Prostate gland (tissue), 2 donors: ENCODE results near the gene ABL2. TPM values are rescaled to one million over a fixed set of nuclear protein-coding genes. Genes with fewer than 3 reads are reported as not detected.
A peak's percentile ranks its signal among the peaks of the same experiment; 100 is the strongest.

Source experiments
- DNase-seq: peaks from one replicate; pipeline ENCODE4 v3.0.0-alpha.2; 2019; ENCODE audit warnings: low spot score
- H3K27ac ChIP-seq, 2 donors: fragments of 200-600 bp; sonication (generic); 2 replicates each; pipeline ENCODE4 v1.5.1; 2017 to 2019
- H3K27me3 ChIP-seq: fragments of 200-600 bp; sonication (generic); replicated peaks from 2 replicates; pipeline ENCODE4 v1.5.1; 2019; ENCODE audit not compliant: insufficient read depth
- H3K36me3 ChIP-seq, 2 donors: fragments of 200-600 bp; sonication (generic); 1 replicate in 1 of 2; 2 replicates in 1 of 2; pipeline versions ENCODE4 v1.5.1 to v1.8.1; 2017 to 2019
- H3K4me1 ChIP-seq: fragments of 200-600 bp; sonication (generic); replicated peaks from 2 replicates; pipeline ENCODE4 v1.5.1; 2019
- H3K4me3 ChIP-seq, 2 donors: fragments of 200-600 bp; sonication (generic); 2 replicates each; pipeline ENCODE4 v1.5.1; 2017 to 2019
- H3K9me3 ChIP-seq: fragments of 200-600 bp; sonication (generic); 2 replicates; pipeline ENCODE4 v1.5.1; 2017
- POLR2A ChIP-seq: fragments of 450-650 bp; IDR thresholded peaks from one replicate; pipeline ENCODE4 v1.6.1; 2016; ENCODE audit warnings: antibody characterized with exemption, mild to moderate bottlenecking
- POLR2AphosphoS5 ChIP-seq: sonication (generic); formaldehyde crosslinking; IDR thresholded peaks from one replicate; pipeline ENCODE4 v1.6.1; 2017; ENCODE audit warnings: antibody characterized with exemption
- WGBS: methylation state at CpG from one replicate; pipeline ENCODE4 v1.1.5; 2018; 5-methylcytosine and 5-hydroxymethylcytosine counted together
- intact Hi-C: fragments of 100-400 bp; cut with DNase I; formaldehyde crosslinking; loops from one replicate; pipeline ENCODE4 v1.14.2; 2022
- total RNA-seq, 2 donors: library from RNA; depleted of rRNA; stranded (reverse); fragments of >200 nt; gene quantifications; one replicate each; pipeline ENCODE4 v1.1.0, GENCODE V29; 2016
- TF ChIP-seq, protein P1 (sequence below), 4 experiments: fragments of 200-600 bp in 2 of 4; fragments of 450-650 bp in 2 of 4; sonication (generic) in 2 of 4; IDR thresholded peaks; 1 replicate in 3 of 4; 2 replicates in 1 of 4; pipeline ENCODE4 v1.5.1; 2016 to 2019; ENCODE audit warnings: antibody characterized with exemption in 4 of 4, mild to moderate bottlenecking in 2 of 4, moderate library complexity in 2 of 4

The ABL2 gene
- total RNA-seq, 2 donors from 2014 or later: 12.1 to 18.4 TPM

DNA sequence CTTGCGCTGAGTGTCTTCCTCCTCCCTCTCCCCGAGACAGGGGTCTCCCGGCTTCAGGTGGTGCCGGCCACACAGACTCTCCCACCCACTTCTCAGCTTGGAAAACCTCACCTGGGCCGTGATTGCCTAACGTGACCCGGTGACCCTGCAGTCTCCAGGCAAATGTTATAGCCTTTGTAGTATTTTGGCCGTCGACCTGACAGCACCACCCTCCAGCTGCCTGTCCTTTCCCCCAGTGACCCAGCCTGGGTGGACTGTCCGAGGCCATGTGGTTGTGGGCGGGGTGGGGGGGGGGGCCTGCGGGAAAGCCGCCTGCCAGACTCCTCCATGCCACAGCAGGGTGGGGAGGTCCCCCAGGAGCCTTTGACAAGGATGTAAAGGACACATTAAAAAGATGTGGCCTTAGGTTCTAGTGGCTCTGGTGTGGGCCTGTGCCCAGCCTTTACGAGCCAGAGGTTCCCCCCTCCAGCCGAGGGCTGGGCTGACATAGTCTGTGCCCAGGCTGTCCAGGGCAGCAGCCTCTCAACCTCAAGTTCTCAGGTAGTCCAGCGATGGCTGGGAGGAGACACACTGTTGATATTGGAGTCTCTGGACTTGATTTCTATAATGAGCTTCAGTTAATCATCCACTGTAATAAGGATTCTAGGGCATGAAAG lies 139.5 kb downstream of the ABL2 start:
- TF ChIP-seq POLR2A (no peak), POLR2AphosphoS5 (no peak)
- TF ChIP-seq, protein P1, sequence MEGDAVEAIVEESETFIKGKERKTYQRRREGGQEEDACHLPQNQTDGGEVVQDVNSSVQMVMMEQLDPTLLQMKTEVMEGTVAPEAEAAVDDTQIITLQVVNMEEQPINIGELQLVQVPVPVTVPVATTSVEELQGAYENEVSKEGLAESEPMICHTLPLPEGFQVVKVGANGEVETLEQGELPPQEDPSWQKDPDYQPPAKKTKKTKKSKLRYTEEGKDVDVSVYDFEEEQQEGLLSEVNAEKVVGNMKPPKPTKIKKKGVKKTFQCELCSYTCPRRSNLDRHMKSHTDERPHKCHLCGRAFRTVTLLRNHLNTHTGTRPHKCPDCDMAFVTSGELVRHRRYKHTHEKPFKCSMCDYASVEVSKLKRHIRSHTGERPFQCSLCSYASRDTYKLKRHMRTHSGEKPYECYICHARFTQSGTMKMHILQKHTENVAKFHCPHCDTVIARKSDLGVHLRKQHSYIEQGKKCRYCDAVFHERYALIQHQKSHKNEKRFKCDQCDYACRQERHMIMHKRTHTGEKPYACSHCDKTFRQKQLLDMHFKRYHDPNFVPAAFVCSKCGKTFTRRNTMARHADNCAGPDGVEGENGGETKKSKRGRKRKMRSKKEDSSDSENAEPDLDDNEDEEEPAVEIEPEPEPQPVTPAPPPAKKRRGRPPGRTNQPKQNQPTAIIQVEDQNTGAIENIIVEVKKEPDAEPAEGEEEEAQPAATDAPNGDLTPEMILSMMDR (IDR thresholded peaks at IDR 0.05): no peak
- peaks cover 0 to 15% of the 10 kb centered on the region in 2 donors for H3K36me3 ChIP-seq
- no peak for DNase-seq
- H3K9me3 ChIP-seq: no peaks in the 10 kb centered on the region
- H3K4me3 ChIP-seq: no peak overlapping the region
- intact Hi-C loops: loop anchor here (10.0 kb wide), 1 partner anchor 105 kb away; no protein-coding TSS in a partner anchor
- no peaks in the 10 kb centered on the region for H3K27me3 ChIP-seq
- no peaks in the 10 kb centered on the region for H3K4me1 ChIP-seq
- WGBS: 65% methylated on average over 16 of the region's 16 CpGs
- no peak overlapping the region for H3K27ac ChIP-seq

DNA sequence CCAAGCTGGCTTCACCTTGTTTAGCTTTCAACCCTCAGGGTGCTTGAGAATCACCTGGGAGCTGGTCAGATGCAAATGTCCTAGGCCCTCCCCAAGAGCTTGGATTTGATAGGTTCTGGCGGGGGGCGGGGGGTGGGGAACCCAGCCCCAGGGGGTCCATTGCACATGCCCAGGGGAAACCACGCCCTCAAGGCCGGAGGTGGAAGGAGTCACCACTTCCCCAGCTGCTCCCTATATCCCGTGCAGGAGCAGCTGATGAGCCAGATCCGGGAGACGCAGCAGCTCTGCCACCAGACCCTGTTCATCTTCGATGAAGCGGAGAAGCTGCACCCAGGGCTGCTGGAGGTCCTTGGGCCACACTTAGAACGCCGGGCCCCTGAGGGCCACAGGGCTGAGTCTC lies 141.8 kb downstream of the ABL2 start:
- WGBS: 68% methylated on average over 11 of the region's 11 CpGs
- Histone ChIP-seq H3K36me3 (peaks cover 0 to 4% of the 10 kb centered on the region in 2 donors), H3K27ac (no peak overlapping the region), H3K4me3 (no peak overlapping the region), H3K9me3 (no peaks in the 10 kb centered on the region), H3K27me3 (no peaks in the 10 kb centered on the region), H3K4me1 (no peaks in the 10 kb centered on the region)
- DNase-seq: no peak
- TF ChIP-seq, protein P1 (IDR thresholded peaks at IDR 0.05): no peak
- TF ChIP-seq POLR2A (no peak), POLR2AphosphoS5 (no peak)
- intact Hi-C loops: loop anchor here (10.0 kb wide), 1 partner anchor 107 kb away; no protein-coding TSS in a partner anchor

DNA sequence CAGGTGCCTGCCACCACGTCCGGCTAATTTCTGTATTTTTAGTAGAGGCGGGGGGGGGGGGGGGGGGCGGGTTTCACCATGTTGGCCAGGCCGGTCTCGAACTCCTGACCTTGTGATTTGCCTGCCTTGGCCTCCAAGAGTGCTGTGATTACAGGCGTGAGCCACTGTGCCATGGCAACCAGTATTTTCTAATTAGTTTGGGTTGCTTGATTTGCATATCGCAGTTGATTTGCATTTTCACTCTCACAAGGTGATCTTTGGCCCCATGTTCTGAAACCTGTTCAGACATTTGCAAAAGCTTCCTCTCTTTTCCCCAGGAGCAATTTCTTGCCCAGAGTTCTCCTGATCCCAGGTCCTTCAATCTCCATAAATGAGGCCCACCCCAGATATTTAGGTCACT lies 145.9 kb downstream of the ABL2 start:
- H3K36me3 ChIP-seq: peaks cover 0 to 4% of the 10 kb centered on the region in 2 donors
- H3K27ac ChIP-seq: no peak overlapping the region
- no peak for TF ChIP-seq POLR2A
- TF ChIP-seq, protein P1 (IDR thresholded peaks at IDR 0.05): no peak
- TF ChIP-seq POLR2AphosphoS5: no peak
- no peak overlapping the region for H3K4me3 ChIP-seq
- H3K27me3 ChIP-seq: no peaks in the 10 kb centered on the region
- DNase-seq: no peak
- H3K4me1 ChIP-seq: no peaks in the 10 kb centered on the region
- no peaks in the 10 kb centered on the region for H3K9me3 ChIP-seq
- intact Hi-C loops: loop anchor here (5.0 to 10.0 kb wide), 3 partner anchors 111 to 284 kb away; partner anchors contain the start of genes AXDND1 and SOAT1
- 92% methylated on average over 7 of the region's 8 CpGs for WGBS

DNA sequence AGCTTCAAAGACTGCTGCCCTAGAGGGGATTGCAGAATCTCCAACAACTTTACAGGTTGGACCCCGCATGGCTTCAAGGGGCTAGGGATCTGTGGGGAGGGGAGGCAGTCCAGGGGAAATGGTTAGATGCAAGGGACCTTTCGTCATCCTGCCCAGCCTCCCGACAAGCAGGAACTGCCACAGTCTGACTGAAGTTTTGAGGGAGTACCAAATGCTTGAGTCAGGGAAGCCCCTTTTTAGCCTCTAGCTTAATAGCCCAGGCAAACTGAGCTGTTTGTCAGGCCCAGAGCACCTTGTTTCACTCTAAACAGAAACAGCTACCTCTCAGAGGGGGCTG lies 146.5 kb downstream of the ABL2 start:
- peaks cover 0 to 4% of the 10 kb centered on the region in 2 donors for H3K36me3 ChIP-seq
- intact Hi-C loops: loop anchor here (5.0 to 10.0 kb wide), 3 partner anchors 112 to 284 kb away; partner anchors contain the start of genes AXDND1 and SOAT1
- WGBS: 4% methylated on average over 3 of the region's 3 CpGs
- no peak for DNase-seq
- peak overlapping the region; percentile 80 to 85 for H3K4me3 ChIP-seq
- H3K4me1 ChIP-seq: no peaks in the 10 kb centered on the region
- H3K27me3 ChIP-seq: no peaks in the 10 kb centered on the region
- H3K27ac ChIP-seq: peak overlapping the region in 1 of 2 donors; percentile 76
- no peaks in the 10 kb centered on the region for H3K9me3 ChIP-seq
- no peak for TF ChIP-seq POLR2AphosphoS5
- TF ChIP-seq, protein P1 (IDR thresholded peaks at IDR 0.05): no peak
- no peak for TF ChIP-seq POLR2A
